ENCODE results near the gene CUL4A.
"Not testable (repeated sequence)": the region's sequence is repeated elsewhere in the genome, so short reads cannot be mapped to it uniquely, and the experiment has no call there.

Gene CUL4A

GRCh38 chr13:113291129-113291528 lies 81.7 kb downstream of the CUL4A start:
- no peak for DNase-seq (ENCODE audit: low read depth in 3 of 3)

- peak in 1 of 3 donors; percentile 11 for DNase-seq (ENCODE audit: low read depth in 3 of 3)
These were observed 82.8 kb downstream of the CUL4A start for GRCh38 chr13:113292021-113292862.

GRCh38 chr13:113293686-113294085 lies 84.3 kb downstream of the CUL4A start:
- DNase-seq (ENCODE audit: low read depth in 3 of 3), result no peak

- no peak for DNase-seq (ENCODE audit: low read depth in 3 of 3)
These were observed 86.4 kb downstream of the CUL4A start for GRCh38 chr13:113295776-113296175.

GRCh38 chr13:113296823-113297369 lies 87.5 kb downstream of the CUL4A start, which contains the start of gene LAMP1:
TSS of gene LAMP1 (plus strand) at chr13:113297239. CDS start at chr13:113297435, 196 bp downstream.
- DNase-seq (ENCODE audit: low read depth in 3 of 3), result peak; percentile 94 to 100 (median 96)

GRCh38 chr13:113297370-113298042 lies 88.1 kb downstream of the CUL4A start:
- peak in 2 of 3 donors; percentile 20 to 28 for DNase-seq (ENCODE audit: low read depth in 3 of 3)

DNA sequence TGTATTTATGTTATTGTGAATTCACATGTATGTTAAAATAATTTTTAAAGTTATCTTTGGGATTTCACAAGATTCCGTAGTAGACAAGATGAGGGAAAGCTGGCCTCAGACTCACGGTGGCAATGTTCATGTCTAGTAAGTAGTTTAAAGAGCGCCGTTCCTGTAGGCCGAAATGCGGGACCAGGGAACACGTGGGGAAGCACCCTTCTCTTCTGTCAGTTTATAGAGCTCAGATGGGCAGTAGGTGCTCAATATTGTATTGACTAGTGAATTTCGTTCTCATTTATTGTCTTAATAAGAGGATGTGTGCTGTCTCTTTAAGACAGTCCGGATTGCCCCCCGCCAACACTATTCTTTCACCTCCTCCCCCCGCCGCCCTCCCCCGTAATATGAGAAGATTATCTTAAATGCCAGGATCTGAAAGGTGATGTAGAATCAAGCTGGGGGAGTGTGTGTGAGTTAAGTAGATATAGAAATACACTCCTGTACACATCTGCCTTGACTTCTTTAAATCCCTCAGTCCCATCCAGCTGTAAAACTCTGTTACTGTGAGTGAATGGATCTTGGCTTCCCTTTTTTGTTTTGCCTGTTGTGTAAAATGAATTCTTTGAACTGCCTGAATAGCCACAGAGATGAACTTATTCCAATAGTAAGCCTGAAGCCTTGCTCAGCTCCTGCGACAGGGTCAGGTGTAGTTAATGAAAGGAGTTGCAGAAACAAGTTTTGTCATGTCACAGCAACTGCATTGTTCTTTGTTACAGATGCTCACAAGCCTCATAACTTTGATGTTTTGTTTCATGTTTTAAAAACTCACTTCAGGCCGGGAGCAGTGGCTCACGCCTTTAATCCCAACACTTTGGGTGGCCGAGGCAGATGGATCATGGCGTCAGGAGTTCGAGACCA lies 88.9 kb downstream of the CUL4A start:
- no peak for DNase-seq (ENCODE audit: low read depth in 3 of 3)

DNA sequence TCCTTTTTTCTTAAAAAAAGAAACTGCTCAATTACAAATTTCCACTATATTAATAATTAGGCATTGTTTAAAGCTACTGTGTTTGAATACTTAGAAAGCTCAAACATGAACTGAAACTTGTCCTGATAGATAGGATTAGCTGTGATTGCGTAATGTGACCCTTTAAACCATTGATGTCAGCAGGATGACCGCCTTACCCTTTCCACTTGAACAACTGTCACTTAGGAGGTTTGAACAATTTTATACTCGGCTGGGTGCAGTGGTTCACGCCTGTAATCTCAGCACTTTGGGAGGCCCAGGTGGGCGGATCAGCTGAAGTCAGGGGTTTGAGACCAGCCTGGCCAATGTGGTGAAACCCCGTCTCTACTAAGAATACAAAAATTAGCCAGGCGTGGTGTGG lies 90.5 kb downstream of the CUL4A start:
- no peak for DNase-seq (ENCODE audit: low read depth in 3 of 3)

GRCh38 chr13:113302986-113303385 lies 93.6 kb downstream of the CUL4A start:
- DNase-seq (ENCODE audit: low read depth in 3 of 3), result no peak

- no peak for DNase-seq (ENCODE audit: low read depth in 3 of 3)
These were observed 94.7 kb downstream of the CUL4A start for GRCh38 chr13:113304121-113304520.

DNA sequence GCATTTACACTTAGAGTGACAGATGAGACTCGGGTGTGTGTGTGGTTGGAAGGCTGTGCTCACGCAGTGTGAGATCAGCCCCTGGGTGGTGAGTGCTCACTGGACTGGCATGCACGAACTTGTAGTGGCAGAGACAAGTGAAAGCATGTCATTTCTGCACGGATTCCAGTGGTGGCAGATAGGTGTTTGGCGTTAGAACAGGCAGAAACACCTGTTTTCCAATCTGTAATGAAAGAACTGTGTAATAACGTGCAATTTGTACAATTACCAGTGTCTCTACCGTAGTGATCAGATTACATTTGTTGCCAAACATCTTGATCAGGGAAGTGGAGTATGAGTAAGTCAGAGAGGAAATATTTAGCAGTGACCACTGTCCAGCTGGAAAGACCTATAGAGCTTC lies 95.8 kb downstream of the CUL4A start:
- no peak for DNase-seq (ENCODE audit: low read depth in 3 of 3)

- no peak for DNase-seq (ENCODE audit: low read depth in 3 of 3)
These were observed 98.1 kb downstream of the CUL4A start for GRCh38 chr13:113307491-113307890.

GRCh38 chr13:113309473-113309872 lies 100.1 kb downstream of the CUL4A start:
- DNase-seq (ENCODE audit: low read depth in 3 of 3), result no peak

DNA sequence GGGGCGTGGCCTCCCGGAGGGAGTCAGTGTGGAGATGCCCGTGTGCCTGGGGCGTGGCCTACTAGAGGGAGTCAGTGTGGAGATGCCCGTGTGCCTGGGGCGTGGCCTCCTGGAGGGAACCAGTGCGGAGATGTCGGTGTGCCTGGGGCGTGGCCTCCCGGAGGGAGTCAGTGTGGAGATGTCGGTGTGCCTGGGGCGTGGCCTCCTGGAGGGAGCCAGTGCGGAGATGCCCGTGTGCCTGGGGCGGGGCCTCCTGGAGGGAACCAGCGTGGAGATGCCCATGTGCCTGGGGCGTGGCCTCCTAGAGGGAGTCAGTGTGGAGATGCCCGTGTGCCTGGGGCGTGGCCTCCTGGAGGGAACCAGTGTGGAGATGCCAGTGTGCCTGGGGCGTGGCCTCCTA lies 104.7 kb downstream of the CUL4A start:
- not testable (repeated sequence) for DNase-seq (ENCODE audit: low read depth in 3 of 3)

- DNase-seq (ENCODE audit: low read depth in 3 of 3), result not testable (repeated sequence)
These were observed 105.6 kb downstream of the CUL4A start for GRCh38 chr13:113314895-113315470.

GRCh38 chr13:113315992-113316391 lies 106.6 kb downstream of the CUL4A start:
- no peak for DNase-seq (ENCODE audit: low read depth in 3 of 3)
